ENCODE data around the gene ATF7IP.
A peak's percentile ranks its signal among the peaks of the same experiment; 100 is the strongest.
"Not testable (repeated sequence)": the region's sequence is repeated elsewhere in the genome, so short reads cannot be mapped to it uniquely, and the experiment has no call there.

Gene ATF7IP, protein sequence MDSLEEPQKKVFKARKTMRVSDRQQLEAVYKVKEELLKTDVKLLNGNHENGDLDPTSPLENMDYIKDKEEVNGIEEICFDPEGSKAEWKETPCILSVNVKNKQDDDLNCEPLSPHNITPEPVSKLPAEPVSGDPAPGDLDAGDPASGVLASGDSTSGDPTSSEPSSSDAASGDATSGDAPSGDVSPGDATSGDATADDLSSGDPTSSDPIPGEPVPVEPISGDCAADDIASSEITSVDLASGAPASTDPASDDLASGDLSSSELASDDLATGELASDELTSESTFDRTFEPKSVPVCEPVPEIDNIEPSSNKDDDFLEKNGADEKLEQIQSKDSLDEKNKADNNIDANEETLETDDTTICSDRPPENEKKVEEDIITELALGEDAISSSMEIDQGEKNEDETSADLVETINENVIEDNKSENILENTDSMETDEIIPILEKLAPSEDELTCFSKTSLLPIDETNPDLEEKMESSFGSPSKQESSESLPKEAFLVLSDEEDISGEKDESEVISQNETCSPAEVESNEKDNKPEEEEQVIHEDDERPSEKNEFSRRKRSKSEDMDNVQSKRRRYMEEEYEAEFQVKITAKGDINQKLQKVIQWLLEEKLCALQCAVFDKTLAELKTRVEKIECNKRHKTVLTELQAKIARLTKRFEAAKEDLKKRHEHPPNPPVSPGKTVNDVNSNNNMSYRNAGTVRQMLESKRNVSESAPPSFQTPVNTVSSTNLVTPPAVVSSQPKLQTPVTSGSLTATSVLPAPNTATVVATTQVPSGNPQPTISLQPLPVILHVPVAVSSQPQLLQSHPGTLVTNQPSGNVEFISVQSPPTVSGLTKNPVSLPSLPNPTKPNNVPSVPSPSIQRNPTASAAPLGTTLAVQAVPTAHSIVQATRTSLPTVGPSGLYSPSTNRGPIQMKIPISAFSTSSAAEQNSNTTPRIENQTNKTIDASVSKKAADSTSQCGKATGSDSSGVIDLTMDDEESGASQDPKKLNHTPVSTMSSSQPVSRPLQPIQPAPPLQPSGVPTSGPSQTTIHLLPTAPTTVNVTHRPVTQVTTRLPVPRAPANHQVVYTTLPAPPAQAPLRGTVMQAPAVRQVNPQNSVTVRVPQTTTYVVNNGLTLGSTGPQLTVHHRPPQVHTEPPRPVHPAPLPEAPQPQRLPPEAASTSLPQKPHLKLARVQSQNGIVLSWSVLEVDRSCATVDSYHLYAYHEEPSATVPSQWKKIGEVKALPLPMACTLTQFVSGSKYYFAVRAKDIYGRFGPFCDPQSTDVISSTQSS

DNA sequence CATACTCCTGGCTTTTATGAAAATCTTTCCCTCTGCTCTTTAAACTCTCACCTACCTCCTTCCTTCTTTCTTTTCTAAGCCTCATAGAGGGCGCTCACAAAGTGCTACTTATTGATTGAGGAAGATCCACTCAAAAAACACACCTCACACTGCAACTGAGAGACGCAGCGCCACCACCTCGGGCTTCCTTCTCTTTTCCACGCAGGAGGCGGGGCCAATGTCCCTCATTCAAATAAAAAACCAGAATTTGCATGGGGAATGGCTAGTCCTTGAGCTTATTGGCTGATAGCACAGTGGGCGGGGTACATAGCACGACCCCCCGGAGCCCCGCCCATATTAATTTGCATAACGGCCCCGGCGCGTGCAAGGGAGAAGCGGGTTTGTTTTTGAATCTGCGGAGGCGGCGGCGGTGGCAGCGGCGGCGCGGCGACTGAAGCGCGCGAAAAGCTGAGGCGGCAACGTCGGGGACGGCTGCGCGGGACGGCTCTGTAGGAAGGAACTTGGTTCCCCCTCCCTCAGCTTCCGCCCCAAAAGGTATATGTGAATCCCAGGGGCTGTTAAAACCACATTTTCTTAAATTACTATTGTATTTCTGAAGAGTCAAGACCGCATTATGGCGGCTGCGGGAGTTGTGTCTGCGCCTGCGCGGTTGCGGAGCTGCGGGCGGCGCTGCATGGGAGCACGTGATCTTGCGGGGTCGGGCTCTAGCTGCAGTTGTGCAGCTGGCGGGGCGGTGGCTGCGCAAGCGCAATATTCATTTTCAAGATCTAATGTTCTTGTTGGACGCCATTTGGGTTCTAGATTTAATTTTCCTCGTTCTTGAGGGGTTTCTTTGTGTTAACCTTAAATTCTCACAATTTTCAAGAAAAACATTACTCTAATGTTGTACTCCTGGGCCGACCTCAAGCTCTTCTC lies at the start of gene ATF7IP:
Gene ATF7IP, plus strand, starts transcription at position 389 of the 915 bp plus-strand sequence. CDS start 58,234 bp downstream, outside the sequence.
- DNase-seq (ENCODE audit: low read depth): peak; percentile 92

DNA sequence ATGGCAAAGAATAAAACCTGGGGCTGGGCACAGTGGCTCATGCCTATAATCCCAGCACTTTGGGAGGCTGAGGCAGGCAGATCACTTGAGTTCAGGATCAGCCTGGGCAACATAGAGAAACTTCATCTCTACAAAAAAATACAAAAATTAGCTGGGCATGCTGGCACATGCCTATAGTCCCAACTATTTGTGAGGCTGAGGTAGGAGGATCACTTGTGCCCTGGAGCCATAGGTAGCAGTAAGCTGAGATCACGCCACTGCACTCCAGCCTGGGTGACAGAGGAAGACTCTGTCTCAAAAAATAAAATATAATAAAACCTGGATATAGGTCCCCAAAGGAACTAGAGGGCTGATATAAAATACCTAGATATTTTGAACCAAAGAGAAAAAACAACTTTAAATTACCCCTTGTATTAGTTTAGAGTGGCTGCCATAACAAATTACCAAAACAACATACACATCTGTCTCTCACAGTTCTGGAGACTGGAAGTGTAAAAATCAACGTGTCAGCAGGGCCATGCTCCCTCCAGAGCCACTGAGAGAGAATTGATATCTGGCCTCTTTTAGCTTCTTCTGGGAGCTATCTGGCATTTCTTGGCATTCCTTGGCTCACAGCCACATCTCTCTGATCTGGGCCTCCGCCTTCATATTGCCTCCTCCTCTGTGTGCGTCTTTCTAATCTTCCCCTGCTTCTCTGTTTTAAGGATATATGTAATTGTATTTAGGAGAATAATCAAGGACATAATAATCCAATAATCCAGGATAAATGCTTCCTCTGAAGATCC lies 47.9 kb upstream of the ATF7IP start:
- DNase-seq (ENCODE audit: low read depth): no peak

DNA sequence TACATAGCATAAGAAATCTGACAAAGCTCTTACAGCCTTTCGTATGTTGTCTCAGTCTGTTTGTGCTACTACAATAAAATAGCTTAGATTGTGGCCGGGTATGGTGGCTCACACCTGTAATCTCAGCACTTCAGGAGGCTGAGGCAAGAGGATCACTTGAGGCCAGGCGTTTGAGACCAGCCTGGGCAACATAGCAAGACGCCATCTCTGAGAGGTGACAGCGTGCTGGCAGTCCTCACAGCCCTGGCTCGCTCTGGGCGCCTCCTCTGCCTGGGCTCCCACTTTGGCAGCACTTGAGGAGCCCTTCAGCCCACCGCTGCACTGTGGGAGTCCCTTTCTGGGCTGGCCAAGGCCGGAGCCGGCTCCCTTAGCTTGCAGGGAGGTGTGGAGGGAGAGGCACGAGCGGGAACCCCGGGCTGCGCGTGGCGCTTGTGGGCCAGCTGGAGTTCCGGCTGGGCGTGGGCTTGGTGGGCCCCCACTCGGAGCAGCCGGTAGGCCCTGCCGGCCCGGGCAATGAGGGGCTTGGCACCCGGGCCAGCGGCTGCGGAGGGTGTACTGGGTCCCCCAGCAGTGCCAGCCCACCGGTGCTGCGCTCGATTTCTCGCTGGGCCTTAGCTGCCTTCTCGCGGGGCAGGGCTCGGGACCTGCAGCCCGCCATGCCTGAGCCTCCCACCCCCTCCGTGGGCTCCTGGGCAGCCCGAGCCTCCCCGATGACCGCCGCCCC lies 45.6 kb upstream of the ATF7IP start:
- not testable (repeated sequence) for DNase-seq (ENCODE audit: low read depth)

- DNase-seq (ENCODE audit: low read depth): no peak
Observed at GRCh38 chr12:14322403-14322802, 43.1 kb upstream of the ATF7IP start.

GRCh38 chr12:14325716-14326343 lies 39.7 kb upstream of the ATF7IP start:
- DNase-seq (ENCODE audit: low read depth): no peak

DNA sequence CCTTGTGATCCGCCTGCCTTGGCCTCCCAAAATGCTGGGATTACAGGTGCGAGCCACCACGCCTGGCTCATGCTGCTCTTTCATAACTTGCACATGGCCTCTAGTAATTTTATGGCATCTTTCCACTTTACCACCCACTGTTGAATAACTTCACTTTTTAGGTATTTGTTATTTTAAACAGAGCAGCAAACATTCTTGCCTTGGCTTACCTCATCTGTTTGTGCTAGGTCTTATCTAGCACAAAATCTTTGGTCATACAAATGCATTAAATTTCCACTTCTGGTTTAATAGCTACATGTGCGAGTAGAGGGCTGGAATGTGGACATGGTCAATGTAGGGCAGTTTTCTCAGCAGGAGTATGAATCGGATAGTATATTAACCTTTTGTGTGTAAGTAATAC lies 38.8 kb upstream of the ATF7IP start:
- DNase-seq (ENCODE audit: low read depth): no peak

DNA sequence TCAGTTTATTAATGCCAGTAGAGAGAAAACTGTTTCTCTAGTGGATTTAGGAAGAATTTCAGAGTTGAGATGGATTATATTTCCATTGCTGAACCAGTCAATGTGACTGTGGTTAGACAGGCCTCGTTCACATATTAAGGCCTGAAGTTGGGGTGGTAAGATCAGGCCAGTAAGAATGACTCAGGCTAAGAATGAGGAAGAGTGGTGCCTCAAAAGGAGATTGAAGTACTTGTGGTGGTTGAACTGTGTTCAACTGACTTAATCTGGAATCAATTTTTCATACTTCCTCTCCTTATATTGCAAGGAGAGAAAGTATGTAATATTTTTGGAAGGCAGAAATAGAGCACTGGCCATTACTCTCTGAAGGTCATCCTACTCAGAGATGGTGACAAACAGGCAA lies 37.8 kb upstream of the ATF7IP start:
- peak; percentile 52 for DNase-seq (ENCODE audit: low read depth)

DNA sequence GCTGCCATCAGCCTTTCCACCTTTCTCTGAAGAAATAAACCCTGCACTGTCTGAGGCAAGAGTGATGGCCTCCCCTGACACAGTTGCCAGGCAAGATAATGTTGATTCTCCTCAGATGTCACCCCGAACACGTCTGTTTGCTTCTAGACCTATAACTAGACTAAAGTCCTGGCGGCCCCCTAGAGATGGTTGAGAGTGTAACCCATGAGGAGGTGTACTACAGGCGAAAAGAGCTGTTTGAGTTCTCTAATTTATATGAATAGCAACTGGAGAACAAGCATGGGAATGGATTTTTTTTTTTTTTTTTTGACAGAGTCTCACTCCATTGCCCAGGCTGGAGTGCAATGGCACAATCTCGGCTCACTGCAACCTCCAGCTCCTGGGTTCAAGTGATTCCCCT lies 33.0 kb upstream of the ATF7IP start:
- no peak for DNase-seq (ENCODE audit: low read depth)

- DNase-seq (ENCODE audit: low read depth): no peak
Observed at GRCh38 chr12:14340371-14340770, 25.1 kb upstream of the ATF7IP start.

DNA sequence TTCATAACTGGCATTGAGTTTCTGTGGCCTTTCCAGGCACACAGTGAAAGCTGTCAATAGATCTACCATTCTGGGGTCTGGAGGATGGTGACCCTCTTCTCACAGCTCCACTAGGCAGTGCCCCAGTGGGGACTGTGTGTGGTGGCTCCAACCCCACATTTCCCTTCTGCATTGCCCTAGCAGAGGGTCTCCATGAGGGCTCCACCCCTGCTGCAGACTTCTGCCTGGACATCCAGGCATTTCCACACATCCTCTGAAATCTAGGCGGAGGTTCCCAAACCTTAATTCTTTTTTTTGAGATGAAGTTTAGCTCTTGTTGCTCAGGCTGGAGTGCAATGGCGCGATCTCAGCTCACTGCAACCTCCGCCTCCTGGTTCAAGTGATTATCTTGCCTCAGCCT lies 14.0 kb upstream of the ATF7IP start:
- DNase-seq (ENCODE audit: low read depth): not testable (repeated sequence)

- not testable (repeated sequence) for DNase-seq (ENCODE audit: low read depth)
Observed at GRCh38 chr12:14352066-14352465, 13.4 kb upstream of the ATF7IP start.

DNA sequence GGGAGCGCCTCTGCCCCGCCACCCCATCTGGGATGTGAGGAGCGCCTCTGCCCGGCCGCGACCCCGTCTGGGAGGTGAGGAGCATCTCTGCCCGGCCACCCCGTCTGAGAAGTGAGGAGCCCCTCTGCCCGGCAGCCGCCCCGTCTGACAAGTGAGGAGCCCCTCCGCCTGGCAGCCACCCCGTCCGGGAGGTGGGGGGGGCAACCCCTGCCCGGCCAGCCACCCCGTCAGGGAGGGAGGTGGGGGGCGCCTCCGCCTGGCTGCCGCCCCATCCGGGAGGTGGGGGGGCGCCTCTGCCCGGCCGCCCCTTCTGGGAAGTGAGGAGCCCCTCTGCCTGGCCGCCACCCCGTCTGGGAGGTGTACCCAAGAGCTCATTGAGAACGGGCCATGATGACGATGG lies 10.8 kb upstream of the ATF7IP start:
- DNase-seq (ENCODE audit: low read depth): not testable (repeated sequence)

- DNase-seq (ENCODE audit: low read depth): no peak
Observed at GRCh38 chr12:14356147-14356546, 9.3 kb upstream of the ATF7IP start.

- no peak for DNase-seq (ENCODE audit: low read depth)
Observed at GRCh38 chr12:14357486-14357885, 8.0 kb upstream of the ATF7IP start.

- DNase-seq (ENCODE audit: low read depth): no peak
Observed at GRCh38 chr12:14362352-14362751, 3.1 kb upstream of the ATF7IP start.

GRCh38 chr12:14364583-14365271 lies 755 bp upstream of the ATF7IP start:
- DNase-seq (ENCODE audit: low read depth): no peak

DNA sequence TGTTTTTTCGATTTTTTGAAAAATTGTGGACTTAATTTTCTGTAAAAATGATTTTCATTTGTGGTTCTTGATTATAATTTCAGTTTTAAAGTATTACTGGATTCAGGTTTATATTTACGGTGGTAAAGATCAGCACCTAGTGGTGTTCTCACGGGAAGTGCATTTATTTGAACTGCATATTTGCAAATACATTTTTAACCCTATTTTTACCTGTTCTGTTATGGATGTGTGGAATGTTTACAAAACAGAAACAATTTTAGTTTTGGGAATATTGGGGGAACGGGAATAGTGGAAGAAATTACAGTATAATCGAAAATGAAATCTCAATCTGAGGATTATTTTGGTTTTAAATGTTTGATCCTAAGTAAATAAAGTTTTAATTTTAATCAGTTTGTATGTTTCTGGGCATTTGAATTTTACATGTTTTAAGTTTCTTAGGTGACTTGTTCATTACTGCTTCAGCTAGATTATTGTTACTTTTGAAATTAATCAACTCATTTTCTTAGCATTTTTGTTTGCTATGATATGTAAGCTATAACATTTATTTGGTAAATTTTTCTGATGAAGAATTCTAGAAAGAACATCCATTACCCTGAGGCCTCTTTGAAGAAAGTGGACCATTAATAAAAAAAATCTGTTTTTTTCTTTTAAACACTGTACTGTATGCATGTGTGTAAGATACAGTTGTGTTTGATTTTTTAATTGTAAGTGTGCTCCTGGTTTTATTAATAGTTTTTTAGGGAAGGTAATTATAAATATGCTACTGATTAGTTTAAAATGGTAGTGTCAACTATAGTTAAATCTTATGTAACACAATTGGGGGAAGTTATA lies 942 bp downstream of the ATF7IP start:
- DNase-seq (ENCODE audit: low read depth): no peak

Measured in HS-5 (cell line).